Measurements from ENCODE around the gene SYNJ1.

- TF ChIP-seq, protein P1, sequence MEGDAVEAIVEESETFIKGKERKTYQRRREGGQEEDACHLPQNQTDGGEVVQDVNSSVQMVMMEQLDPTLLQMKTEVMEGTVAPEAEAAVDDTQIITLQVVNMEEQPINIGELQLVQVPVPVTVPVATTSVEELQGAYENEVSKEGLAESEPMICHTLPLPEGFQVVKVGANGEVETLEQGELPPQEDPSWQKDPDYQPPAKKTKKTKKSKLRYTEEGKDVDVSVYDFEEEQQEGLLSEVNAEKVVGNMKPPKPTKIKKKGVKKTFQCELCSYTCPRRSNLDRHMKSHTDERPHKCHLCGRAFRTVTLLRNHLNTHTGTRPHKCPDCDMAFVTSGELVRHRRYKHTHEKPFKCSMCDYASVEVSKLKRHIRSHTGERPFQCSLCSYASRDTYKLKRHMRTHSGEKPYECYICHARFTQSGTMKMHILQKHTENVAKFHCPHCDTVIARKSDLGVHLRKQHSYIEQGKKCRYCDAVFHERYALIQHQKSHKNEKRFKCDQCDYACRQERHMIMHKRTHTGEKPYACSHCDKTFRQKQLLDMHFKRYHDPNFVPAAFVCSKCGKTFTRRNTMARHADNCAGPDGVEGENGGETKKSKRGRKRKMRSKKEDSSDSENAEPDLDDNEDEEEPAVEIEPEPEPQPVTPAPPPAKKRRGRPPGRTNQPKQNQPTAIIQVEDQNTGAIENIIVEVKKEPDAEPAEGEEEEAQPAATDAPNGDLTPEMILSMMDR (IDR thresholded peaks at IDR 0.05): no peak
- TF ChIP-seq POLR2AphosphoS5 (IDR thresholded peaks at IDR 0.05; ENCODE audit: low read depth, low read length) (no peak), TCF7L2 (IDR thresholded peaks at IDR 0.05; ENCODE audit: low read depth, low read length) (no peak), SIN3A (IDR thresholded peaks at IDR 0.05; ENCODE audit: borderline replicate concordance, insufficient read depth, low read depth, low read length) (no peak)
- TF ChIP-seq, protein P2, sequence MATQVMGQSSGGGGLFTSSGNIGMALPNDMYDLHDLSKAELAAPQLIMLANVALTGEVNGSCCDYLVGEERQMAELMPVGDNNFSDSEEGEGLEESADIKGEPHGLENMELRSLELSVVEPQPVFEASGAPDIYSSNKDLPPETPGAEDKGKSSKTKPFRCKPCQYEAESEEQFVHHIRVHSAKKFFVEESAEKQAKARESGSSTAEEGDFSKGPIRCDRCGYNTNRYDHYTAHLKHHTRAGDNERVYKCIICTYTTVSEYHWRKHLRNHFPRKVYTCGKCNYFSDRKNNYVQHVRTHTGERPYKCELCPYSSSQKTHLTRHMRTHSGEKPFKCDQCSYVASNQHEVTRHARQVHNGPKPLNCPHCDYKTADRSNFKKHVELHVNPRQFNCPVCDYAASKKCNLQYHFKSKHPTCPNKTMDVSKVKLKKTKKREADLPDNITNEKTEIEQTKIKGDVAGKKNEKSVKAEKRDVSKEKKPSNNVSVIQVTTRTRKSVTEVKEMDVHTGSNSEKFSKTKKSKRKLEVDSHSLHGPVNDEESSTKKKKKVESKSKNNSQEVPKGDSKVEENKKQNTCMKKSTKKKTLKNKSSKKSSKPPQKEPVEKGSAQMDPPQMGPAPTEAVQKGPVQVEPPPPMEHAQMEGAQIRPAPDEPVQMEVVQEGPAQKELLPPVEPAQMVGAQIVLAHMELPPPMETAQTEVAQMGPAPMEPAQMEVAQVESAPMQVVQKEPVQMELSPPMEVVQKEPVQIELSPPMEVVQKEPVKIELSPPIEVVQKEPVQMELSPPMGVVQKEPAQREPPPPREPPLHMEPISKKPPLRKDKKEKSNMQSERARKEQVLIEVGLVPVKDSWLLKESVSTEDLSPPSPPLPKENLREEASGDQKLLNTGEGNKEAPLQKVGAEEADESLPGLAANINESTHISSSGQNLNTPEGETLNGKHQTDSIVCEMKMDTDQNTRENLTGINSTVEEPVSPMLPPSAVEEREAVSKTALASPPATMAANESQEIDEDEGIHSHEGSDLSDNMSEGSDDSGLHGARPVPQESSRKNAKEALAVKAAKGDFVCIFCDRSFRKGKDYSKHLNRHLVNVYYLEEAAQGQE (IDR thresholded peaks at IDR 0.05; ENCODE audit: insufficient read depth in 1 of 2, low read depth in 2 of 2, low read length in 1 of 2): no peak
Measured at GRCh38 chr21:32599091-32599490, 128.7 kb downstream of the SYNJ1 start.
